Amniotic epithelial cell (primary cell): Measurements from ENCODE around the gene SOSTDC1.
"Not testable (repeated sequence)": the region's sequence is repeated elsewhere in the genome, so short reads cannot be mapped to it uniquely, and the experiment has no call there.

Experiments
- DNase-seq: peaks from one replicate; pipeline ENCODE4 v3.0.0-alpha.2; 2010; ENCODE audit warnings: low read depth

The SOSTDC1 gene

GRCh38 chr7:16462431-16462889, 3.1 kb downstream of the SOSTDC1 start:
- DNase-seq: no peak

GRCh38 chr7:16460789-16461493, 4.6 kb downstream of the SOSTDC1 start:
- no peak for DNase-seq

GRCh38 chr7:16456303-16456702, 9.2 kb downstream of the SOSTDC1 start:
- DNase-seq: not testable (repeated sequence)

- DNase-seq: no peak
Observed at GRCh38 chr7:16455591-16455990, 9.9 kb downstream of the SOSTDC1 start.

DNA sequence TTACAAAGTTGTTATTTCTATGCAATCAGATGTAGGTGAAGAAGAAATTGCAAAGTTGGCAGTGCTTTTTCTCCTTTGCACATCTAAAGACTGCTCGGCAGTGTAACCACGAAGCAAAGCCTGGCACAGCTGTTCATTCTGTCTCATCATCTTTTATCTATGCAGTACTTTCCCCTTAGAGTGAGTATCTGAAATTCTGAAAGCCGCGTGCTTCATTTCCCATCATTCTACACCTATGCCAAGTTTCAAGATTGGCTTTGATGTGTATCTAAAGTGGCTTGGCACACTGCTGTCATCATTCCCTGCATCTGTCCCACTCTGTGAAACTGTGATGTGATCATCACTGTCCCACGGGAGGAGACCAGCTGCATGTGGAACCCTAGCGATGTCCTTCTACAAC, 15.2 kb downstream of the SOSTDC1 start:
- no peak for DNase-seq

GRCh38 chr7:16447876-16448275, 17.7 kb downstream of the SOSTDC1 start:
- DNase-seq: no peak

DNA sequence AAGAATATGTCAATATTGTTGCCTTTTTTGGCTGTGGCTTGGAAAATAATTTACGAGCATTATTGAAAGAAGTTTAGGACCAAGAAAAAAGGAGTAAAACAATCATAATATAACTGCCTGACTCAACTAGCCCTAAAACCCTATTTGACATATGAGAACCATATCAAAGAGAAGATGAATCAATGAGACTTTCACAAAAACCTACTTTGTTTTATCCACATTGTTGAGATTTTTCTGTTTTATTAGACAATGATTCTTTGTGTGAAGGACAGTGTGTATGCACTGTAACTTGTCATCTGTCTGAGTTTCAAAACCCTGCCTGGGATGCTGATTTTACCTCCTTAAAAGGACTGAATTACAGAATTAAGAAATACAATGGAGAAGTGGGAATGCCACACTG, 19.0 kb downstream of the SOSTDC1 start:
- DNase-seq: no peak

GRCh38 chr7:16443871-16444270, 21.7 kb downstream of the SOSTDC1 start:
- DNase-seq: not testable (repeated sequence)

GRCh38 chr7:16438988-16439387, 26.6 kb downstream of the SOSTDC1 start:
- DNase-seq: no peak

GRCh38 chr7:16436306-16436705, 29.2 kb downstream of the SOSTDC1 start:
- DNase-seq: no peak

DNA sequence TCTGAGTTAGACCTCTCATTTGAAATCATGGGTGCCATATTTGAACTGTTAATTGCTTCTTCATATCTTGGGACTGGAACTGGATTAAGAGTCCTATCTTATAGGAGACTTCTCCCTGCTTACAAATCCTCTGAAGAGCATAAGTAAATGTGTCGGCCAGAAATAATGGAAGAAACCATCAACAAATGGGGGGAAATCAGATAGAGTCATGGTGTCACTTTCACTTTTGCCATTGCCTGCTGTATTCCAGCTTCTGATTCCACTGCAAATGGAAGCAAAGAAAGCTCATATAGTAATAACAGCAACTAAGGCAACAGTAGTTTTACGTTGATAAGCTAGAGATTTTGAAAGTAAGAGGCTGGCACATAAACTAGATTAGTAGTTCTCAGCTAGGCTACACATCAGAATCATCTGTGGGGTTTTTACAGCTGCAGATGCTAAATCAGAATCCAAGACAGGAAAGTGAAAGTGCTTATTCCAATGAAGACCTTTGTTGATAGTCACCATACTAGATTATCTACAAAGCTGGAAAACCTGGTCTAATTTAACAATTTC, 31.9 kb downstream of the SOSTDC1 start:
- no peak for DNase-seq

GRCh38 chr7:16432425-16432731, 33.2 kb downstream of the SOSTDC1 start:
- no peak for DNase-seq

GRCh38 chr7:16431646-16432424, 33.7 kb downstream of the SOSTDC1 start:
- peak; percentile 21 for DNase-seq

GRCh38 chr7:16430133-16430532, 35.4 kb downstream of the SOSTDC1 start:
- DNase-seq: peak; percentile 26

- peak; percentile 72 for DNase-seq
Observed at GRCh38 chr7:16428672-16429071, 36.9 kb downstream of the SOSTDC1 start.

DNA sequence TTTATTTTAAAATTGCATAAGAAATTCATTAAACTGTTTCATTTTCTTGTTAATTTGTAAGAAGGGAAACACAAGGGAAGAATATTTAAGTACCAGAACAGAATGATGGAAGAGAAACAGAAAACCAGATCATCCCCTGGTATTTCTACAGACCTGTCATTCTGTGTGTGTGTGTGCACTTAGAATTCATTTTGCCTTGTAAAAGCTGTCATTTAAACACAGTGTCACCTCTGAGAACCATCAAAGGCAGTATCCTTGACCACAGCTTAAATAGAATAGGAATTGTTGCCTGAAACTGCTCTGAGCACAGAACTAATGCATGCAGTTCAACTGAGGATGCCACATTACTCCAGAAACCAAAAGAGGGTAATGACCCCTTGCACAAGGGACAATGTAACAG, 37.4 kb downstream of the SOSTDC1 start:
- DNase-seq: no peak

DNA sequence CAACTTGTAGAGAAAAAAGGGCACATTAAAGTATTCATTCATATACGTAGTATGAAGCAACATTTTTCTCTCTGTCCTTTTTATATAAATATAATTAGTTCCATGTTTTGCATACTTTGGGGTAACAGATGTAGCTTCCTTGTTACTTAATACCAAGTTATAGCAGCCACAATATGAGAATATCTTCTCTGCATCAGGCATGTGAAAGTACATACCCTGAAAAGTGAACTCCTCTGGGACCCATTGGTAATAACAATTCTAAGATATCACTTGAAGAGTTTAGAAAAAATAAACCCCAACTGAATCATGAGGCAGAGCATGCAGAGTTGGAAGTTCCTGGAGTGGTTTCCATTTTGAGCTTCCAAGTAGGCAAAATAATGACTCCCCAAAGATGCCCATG, 41.8 kb downstream of the SOSTDC1 start:
- DNase-seq: no peak

GRCh38 chr7:16422917-16423316, 42.6 kb downstream of the SOSTDC1 start:
- DNase-seq: no peak

DNA sequence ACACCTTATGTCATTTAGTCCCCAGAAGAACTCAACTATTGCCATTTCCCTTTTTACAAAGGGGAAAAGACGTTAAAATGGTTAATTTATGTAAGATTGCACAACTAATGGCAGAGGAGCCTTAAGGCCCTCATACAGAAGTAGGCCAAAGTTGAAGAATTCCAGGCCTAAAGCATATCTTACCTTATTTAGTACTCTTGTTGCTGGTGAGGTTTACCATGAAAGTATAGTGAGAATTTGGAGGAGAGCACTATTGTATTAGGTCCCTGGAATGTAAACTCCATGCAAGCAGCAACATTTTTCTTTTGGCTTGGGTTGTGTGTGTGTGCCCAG, 43.5 kb downstream of the SOSTDC1 start:
- DNase-seq: peak; percentile 79

DNA sequence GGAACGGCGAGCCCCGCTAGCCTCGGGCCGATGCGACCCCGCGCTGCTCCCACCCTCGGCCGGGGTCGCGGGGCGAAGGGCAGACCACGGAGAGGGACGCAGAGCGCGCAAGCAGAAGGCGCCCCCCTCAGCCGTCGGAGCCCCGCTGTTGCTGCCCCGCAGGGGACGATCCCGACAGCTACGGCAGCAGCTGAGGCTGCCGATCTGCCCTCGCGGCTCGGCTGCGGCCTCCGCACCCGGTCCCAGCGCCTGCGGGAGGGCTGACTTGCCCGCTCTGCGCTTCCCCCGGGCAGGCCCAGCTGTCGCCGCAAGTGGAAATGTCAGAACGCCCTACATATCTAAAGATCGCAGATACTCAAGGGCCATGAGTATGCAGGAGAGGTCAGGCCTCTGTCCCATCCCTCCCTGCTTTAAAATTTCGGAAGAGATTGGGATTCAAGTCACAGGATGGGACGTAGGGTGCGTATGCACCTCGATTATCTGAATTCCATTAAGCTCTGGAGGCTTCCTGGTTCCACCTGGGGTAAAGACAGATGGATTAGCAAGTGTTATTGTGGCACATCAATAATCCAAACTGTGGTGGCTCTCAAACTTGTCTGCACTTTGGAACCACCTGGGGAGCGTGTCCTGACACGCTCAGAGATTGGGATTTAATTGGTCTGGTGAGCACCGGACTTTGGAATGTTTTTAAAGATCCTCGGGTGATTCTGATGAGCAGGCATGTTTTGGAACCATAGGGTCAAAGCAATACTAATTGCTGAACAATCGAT, 44.0 kb downstream of the SOSTDC1 start, which contains the start of gene CRPPA:
Gene CRPPA (minus strand): TSS at position 206 of the 770 bp plus-strand sequence. CDS start 216 bp downstream, outside the sequence.
- peak; percentile 36 for DNase-seq

GRCh38 chr7:16420649-16421332, 44.7 kb downstream of the SOSTDC1 start:
- DNase-seq: peak; percentile 83

DNA sequence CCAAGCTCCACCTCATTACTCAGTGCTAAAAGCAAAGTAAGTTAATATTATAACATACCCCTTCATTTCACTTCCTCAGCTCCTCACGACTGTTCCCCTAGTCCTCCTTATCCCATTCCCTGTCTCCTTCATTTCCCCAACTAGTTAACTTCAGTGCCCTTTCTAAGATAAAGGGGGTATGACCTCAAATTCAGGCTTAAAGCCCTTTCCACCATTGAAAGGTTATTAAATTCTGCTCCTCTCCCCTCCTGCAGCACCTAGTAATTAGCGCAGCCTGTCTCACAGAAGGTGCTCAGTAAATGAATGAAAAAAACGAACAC, 45.2 kb downstream of the SOSTDC1 start:
- no peak for DNase-seq
